Transverse colon (tissue), 3 donors: Measurements from ENCODE around the gene FANCD2.

Source experiments
- POLR2A ChIP-seq: fragments of 450-650 bp; IDR thresholded peaks from one replicate; pipeline ENCODE4 v1.6.1; 2016; ENCODE audit warnings: antibody characterized with exemption, mild to moderate bottlenecking, moderate library complexity
- TF ChIP-seq, protein P1 (sequence below), 5 experiments: fragments of 200-600 bp in 3 of 5; fragments of 450-650 bp in 2 of 5; sonication (generic) in 3 of 5; IDR thresholded peaks; 1 replicate in 2 of 5; 2 replicates in 3 of 5; pipeline ENCODE4 v1.5.1; 2016 to 2017; ENCODE audit warnings: antibody characterized with exemption in 5 of 5, inconsistent platforms in 3 of 5, mild to moderate bottlenecking in 2 of 5, moderate library complexity in 1 of 5

GRCh38 chr3:10074666-10075065, 48.4 kb downstream of the FANCD2 start:
- TF ChIP-seq, protein P1, sequence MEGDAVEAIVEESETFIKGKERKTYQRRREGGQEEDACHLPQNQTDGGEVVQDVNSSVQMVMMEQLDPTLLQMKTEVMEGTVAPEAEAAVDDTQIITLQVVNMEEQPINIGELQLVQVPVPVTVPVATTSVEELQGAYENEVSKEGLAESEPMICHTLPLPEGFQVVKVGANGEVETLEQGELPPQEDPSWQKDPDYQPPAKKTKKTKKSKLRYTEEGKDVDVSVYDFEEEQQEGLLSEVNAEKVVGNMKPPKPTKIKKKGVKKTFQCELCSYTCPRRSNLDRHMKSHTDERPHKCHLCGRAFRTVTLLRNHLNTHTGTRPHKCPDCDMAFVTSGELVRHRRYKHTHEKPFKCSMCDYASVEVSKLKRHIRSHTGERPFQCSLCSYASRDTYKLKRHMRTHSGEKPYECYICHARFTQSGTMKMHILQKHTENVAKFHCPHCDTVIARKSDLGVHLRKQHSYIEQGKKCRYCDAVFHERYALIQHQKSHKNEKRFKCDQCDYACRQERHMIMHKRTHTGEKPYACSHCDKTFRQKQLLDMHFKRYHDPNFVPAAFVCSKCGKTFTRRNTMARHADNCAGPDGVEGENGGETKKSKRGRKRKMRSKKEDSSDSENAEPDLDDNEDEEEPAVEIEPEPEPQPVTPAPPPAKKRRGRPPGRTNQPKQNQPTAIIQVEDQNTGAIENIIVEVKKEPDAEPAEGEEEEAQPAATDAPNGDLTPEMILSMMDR (IDR thresholded peaks at IDR 0.05) = no peak
- TF ChIP-seq POLR2A = no peak
